GM18907 (cell line): Measurements from ENCODE around the gene GAS6.

Source experiments
- ATAC-seq: cut with Tn5 transposase; IDR thresholded peaks from one replicate; pipeline ENCODE4 v1.9.1; 2021; ENCODE audit warnings: mild to moderate bottlenecking, moderate library complexity; ENCODE audit not compliant: unreplicated experiment

GAS6 gene

GRCh38 chr13:113776231-113777125 is 87.4 kb downstream of the GAS6 start:
- no peak for ATAC-seq

- ATAC-seq: no peak
Measured at GRCh38 chr13:113775451-113776145, 88.3 kb downstream of the GAS6 start.

DNA sequence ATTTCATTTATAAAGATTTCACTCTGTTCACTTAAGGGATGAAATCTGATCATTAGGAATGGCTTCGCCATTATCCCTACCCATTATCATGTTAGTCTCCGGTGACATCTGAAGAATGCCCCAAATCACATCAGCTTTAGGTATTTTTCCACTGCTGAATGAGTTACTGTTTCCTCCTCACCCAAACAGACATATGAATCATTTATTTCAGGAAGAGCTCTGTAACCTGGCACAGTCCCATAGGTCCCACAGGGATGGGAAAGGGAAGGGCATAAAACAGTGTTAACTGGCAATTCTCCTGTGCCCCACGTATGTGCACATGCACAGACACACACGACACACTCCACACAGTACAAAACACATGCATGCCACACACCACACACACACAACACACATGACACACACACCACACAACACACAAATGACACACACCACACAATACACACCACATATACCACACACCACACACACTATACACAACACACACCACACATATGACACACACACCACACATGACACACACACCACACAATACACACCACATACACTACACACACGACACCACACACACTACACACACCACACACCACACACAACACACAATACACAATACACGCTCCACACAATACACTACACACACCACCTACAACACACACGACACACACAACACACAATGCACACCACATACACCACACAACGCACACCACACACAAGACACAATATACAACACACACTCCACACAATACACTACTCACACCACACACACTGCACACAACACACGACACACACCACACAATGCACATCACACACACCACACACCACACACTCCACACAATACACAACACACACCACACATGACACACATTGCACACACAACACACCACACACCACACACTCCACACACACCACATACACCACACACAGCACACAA is 89.4 kb downstream of the GAS6 start:
- no peak for ATAC-seq

GRCh38 chr13:113771709-113772331 is 92.1 kb downstream of the GAS6 start:
- no peak for ATAC-seq

GRCh38 chr13:113770937-113771336 is 92.9 kb downstream of the GAS6 start:
- no peak for ATAC-seq
